Mesodermal cell (in vitro differentiated cells): ENCODE data around the gene MZF1.
A peak's percentile ranks its signal among the peaks of the same experiment; 100 is the strongest.

Experiments
- H3K27ac ChIP-seq: 2 replicates; pipeline ENCODE4 v1.7.0; 2013; ENCODE audit warnings: mild to moderate bottlenecking, low read depth, low read length, moderate library complexity; ENCODE audit not compliant: severe bottlenecking
- H3K36me3 ChIP-seq: 2 replicates; pipeline ENCODE4 v1.7.1; 2013; ENCODE audit warnings: mild to moderate bottlenecking, low read length, moderate library complexity; ENCODE audit not compliant: control insufficient read depth, insufficient read depth
- H3K4me1 ChIP-seq: one replicate; pipeline ENCODE4 v1.7.1; 2013; ENCODE audit warnings: mild to moderate bottlenecking, low read length; ENCODE audit not compliant: insufficient read depth, control insufficient read depth, poor library complexity, severe bottlenecking
- H3K4me3 ChIP-seq: 2 replicates; pipeline ENCODE4 v1.7.0; 2013; ENCODE audit warnings: low read length, control low read depth, mild to moderate bottlenecking; ENCODE audit not compliant: insufficient read depth, poor library complexity, severe bottlenecking; ENCODE audit errors: extremely low read depth
- H3K9me3 ChIP-seq: 2 replicates; pipeline ENCODE4 v1.7.1; 2013; ENCODE audit warnings: mild to moderate bottlenecking, low read length, moderate library complexity; ENCODE audit not compliant: control insufficient read depth
- WGBS, 2 experiments: methylation state at CpG; one replicate each; pipeline ENCODE4 v1.1.5; 2013; ENCODE audit warnings: missing lambda C conversion rate in 2 of 2; ENCODE audit not compliant: insufficient coverage in 2 of 2; 5-methylcytosine and 5-hydroxymethylcytosine counted together

Gene MZF1

DNA sequence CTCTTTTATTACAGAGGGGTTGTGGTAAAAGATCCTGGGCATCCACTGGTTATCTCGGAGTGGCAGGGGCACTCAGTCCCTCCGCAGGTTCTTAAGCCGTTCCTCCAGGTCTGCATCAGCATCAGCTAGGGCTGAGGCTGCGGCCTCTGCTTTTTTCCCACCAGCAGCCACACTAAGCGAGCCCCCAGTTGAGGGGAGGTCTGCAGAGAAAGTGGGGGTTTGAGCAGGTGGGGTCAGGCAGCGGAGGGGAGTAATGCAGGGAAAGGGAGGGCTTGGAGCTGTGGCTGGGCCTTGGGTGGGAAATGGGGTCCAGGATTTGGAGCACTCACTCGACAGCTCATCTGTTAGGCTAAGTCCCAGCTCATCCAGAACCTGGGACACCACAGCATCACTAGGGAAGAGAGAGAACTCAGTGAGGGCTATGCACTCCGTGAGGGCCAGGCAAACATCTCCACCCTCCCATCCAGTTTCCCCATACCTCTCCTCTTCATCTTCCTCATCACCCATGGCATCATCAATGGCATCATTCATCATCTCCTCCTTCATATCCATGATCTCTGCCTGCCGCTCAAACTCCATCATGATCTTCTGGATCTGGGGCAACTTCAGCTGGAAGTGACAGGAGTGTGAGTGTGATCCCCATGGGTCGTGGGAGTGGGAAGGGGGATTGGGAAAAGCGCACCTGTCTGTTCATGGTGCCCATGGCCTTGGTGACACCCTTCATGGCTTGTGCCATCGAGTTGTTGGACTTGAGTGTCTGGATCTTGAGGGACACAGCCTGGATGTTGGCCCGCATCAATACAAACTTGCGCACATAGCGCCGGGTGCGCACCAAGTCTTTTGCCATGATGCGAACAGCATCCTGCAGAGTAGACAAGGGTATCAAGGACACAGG lies 21.3 kb downstream of the MZF1 start:
- Histone ChIP-seq H3K27ac (no peak overlapping the region), H3K9me3 (no peaks in the 10 kb centered on the region), H3K4me1 (peaks cover 21% of the 10 kb centered on the region), H3K4me3 (no peak overlapping the region), H3K36me3 (peaks cover 85% of the 10 kb centered on the region)
- 97 to 98% methylated on average over 12 to 13 of the region's 18 CpGs for WGBS, 2 experiments

DNA sequence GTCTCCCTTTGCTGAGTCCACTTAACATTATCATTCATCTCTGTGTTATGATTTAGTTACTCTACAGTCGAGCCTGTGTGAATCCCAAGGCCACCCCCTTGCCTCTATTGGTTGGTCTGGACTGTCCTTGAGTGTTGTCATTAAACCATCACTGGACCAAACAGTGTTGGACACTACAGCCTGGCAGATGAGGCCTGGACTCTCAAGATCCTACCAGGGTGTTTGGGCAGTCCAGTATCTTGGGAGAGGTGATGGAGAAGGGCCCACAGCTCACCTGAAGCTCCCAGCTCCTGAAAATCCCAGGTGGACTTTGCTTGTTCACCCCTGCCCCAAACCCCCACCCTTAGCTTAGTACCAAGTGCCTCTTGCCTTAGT lies 22.0 kb downstream of the MZF1 start:
- Histone ChIP-seq H3K9me3 (no peaks in the 10 kb centered on the region), H3K4me3 (no peak overlapping the region), H3K36me3 (peaks cover 85% of the 10 kb centered on the region), H3K27ac (no peak overlapping the region), H3K4me1 (peaks cover 23% of the 10 kb centered on the region)
- WGBS, 2 experiments, result 100% methylated on average over 1 of the region's 1 CpG; no CpG with 5 or more reads in 1 of the 2 experiments

DNA sequence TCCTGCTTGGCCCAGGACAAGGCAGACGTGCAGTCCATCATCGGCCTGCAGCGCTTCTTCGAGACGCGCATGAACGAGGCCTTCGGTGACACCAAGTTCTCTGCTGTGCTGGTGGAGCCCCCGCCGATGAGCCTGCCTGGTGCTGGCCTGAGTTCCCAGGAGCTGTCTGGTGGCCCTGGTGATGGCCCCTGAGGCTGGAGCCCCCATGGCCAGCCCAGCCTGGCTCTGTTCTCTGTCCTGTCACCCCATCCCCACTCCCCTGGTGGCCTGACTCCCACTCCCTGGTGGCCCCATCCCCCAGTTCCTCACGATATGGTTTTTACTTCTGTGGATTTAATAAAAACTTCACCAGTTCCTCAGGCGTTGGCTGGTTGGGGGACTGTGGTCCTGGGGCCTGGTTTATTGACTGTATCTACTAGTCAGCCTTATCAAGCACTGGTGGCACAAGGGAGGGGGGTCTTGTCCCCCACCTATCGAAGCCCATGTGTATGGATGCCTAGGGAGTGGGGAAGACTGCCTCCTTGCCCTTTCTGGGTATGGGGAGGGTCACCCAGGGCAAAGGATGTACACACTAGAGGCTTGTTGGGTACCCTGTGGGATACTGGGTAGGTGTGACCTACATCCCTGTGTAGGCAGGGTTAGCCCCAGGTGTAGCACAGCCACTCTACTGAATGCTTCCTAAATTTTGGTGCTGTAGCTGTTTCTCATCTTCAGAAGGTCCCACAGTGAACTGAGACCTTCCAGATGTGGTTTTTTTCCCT lies 22.6 kb downstream of the MZF1 start:
- WGBS, 2 experiments, result 98% methylated on average over 11 of the region's 13 CpGs
- Histone ChIP-seq H3K36me3 (peaks cover 85% of the 10 kb centered on the region), H3K4me1 (peaks cover 22% of the 10 kb centered on the region), H3K4me3 (no peak overlapping the region), H3K9me3 (no peaks in the 10 kb centered on the region), H3K27ac (no peak overlapping the region)

DNA sequence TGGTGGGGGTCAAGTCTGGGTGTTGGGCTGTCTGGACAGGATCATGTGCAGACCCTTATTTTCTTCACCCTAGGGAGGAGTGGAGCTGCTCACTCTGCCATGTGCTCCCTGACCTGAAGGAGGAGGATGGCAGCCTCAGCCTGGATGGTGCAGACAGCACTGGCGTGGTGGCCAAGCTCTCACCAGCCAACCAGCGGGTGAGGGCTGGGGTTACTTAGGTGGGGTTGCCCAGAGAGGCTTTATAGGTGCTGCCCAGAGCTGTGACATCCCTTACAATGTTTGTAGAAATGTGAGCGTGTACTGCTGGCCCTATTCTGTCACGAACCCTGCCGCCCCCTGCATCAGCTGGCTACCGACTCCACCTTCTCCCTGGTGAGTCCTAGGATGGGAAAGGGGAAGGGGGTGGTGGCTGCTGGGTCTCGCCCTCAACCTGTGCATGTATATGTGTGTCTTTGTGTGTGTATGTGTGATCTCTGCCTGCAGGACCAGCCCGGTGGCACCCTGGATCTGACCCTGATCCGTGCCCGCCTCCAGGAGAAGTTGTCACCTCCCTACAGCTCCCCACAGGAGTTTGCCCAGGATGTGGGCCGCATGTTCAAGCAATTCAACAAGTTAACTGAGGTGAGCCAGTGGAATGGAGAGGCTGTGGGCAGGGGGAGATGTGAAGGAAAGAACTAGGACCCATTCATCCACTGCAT lies 23.3 kb downstream of the MZF1 start:
- Histone ChIP-seq H3K4me1 (peaks cover 17% of the 10 kb centered on the region), H3K36me3 (peaks cover 85% of the 10 kb centered on the region), H3K9me3 (no peaks in the 10 kb centered on the region), H3K27ac (no peak overlapping the region), H3K4me3 (no peak overlapping the region)
- 95 to 98% methylated on average over 6 to 7 of the region's 11 CpGs for WGBS, 2 experiments

DNA sequence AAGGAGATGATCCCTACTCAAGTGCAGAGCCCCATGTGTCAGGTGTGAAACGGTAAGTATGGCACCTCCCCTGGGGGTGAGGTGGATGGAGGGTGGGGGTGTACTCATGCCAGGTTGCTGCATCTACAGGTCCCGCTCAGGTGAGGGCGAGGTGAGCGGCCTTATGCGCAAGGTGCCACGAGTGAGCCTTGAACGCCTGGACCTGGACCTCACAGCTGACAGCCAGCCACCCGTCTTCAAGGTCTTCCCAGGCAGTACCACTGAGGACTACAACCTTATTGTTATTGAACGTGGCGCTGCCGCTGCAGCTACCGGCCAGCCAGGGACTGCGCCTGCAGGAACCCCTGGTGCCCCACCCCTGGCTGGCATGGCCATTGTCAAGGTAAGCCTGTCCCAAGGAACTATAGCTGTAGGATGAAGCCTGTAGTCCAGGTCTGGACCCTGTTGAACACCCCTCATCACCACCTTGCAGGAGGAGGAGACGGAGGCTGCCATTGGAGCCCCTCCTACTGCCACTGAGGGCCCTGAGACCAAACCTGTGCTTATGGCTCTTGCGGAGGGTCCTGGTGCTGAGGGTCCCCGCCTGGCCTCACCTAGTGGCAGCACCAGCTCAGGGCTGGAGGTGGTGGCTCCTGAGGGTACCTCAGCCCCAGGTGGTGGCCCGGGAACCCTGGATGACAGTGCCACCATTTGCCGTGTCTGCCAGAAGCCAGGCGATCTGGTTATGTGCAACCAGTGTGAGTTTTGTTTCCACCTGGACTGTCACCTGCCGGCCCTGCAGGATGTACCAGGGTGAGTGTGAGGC lies 24.1 kb downstream of the MZF1 start:
- 98 to 99% methylated on average over 18 to 20 of the region's 20 CpGs for WGBS, 2 experiments
- H3K27ac ChIP-seq, result no peak overlapping the region
- no peaks in the 10 kb centered on the region for H3K9me3 ChIP-seq
- H3K4me1 ChIP-seq, result peaks cover 17% of the 10 kb centered on the region
- H3K36me3 ChIP-seq, result peaks cover 85% of the 10 kb centered on the region
- H3K4me3 ChIP-seq, result no peak overlapping the region

DNA sequence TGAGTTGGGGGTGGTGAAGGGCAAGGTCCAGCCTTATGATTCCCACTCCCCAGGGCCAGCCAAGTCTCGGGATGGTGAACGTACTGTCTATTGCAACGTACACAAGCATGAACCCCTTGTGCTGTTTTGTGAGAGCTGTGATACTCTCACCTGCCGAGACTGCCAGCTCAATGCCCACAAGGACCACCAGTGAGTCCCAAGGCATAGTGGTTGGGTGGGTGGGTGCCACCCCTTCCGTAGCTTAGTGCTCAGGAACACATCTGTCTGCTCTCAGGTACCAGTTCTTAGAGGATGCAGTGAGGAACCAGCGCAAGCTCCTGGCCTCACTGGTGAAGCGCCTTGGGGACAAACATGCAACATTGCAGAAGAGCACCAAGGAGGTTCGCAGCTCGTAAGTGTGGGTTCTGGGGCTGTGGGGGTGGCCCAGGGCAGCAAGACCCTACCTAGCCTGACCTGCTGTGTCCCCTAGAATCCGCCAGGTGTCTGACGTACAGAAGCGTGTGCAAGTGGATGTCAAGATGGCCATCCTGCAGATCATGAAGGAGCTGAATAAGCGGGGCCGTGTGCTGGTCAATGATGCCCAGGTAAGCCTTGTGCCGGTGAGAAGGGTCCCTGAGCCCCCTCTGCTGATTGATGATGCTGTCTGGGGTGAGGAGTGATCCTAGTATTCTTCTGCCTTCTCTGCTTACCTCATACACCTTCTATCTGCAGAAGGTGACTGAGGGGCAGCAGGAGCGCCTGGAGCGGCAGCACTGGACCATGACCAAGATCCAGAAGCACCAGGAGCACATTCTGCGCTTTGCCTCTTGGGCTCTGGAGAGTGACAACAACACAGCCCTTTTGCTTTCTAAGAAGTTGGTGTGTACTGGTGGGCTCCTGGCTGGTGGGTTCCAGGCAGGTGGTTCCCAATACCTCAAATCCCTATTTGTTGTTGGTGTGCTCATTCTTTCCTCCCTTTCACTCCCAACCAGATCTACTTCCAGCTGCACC lies 25.5 kb downstream of the MZF1 start:
- peaks cover 11% of the 10 kb centered on the region for H3K4me1 ChIP-seq
- peaks cover 75% of the 10 kb centered on the region for H3K36me3 ChIP-seq
- H3K9me3 ChIP-seq, result no peaks in the 10 kb centered on the region
- WGBS, 2 experiments, result 96 to 99% methylated on average over 12 to 18 of the region's 18 CpGs
- no peak overlapping the region for H3K4me3 ChIP-seq
- no peak overlapping the region for H3K27ac ChIP-seq

DNA sequence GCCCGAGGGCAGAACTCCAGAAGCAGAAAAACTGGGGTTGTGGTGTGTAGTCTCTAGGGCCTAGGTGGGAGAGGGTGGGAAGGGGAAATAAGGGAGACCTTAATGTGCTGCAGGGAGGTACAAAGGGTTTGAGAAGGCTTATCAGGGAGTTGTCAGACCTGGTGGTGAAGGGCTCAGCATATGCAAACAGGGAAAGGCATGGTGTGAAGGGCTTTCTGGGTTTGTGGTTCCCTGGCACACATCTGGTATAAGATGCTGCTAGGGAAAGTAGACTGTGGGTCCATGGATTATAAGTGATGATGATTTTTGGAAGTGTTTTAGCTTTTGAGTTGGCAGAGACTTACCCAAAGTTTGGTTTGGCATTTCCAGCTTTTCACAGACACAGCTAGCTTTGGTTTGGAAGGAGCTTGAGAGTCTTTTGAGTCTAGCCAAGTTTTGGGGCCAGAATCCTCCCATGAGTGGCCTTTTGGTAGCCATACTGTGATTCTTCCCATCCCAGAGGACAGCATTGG lies 27.1 kb downstream of the MZF1 start:
- Histone ChIP-seq H3K27ac (no peak overlapping the region), H3K4me1 (peaks cover 11% of the 10 kb centered on the region), H3K9me3 (no peaks in the 10 kb centered on the region), H3K36me3 (peaks cover 60% of the 10 kb centered on the region), H3K4me3 (peak overlapping the region; percentile 76)
- WGBS, 2 experiments, result 18 to 31% methylated on average over 1 of the region's 1 CpG

DNA sequence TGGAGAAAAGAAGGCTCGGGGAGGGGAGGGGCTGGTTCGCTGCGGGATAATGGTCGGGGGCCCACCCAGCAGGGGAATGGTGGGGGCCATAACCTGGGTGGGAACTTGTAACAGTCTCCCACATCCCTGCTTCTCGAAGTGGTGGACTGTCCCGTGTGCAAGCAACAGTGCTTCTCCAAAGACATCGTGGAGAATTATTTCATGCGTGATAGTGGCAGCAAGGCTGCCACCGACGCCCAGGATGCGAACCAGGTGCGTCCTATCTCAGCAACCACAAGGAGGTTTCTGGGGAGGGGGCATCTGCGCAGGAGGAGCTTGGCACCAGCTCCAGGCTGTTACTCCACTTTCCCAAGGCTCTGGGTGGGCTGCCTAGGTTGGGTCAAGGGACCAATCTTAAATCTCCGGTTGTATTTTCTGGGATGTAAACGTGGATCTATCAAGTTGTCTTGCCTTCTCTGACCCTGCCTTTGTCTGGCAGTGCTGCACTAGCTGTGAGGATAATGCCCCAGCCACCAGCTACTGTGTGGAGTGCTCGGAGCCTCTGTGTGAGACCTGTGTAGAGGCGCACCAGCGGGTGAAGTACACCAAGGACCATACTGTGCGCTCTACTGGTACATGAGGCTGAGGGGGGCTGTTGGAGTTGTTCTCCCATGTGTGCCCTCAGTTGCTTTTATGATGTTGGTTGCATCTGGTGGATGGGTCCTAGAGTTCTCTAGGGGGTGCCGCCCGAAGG lies 27.7 kb downstream of the MZF1 start:
- peaks cover 11% of the 10 kb centered on the region for H3K4me1 ChIP-seq
- peaks cover 54% of the 10 kb centered on the region for H3K36me3 ChIP-seq
- H3K9me3 ChIP-seq, result no peaks in the 10 kb centered on the region
- H3K4me3 ChIP-seq, result peak overlapping the region; percentile 76
- 9 to 11% methylated on average over 18 to 21 of the region's 21 CpGs for WGBS, 2 experiments
- no peak overlapping the region for H3K27ac ChIP-seq
